HTR-8/SVneo (cell line): ENCODE results near the gene ISYNA1.

Experiments
- DNase-seq: peaks from one replicate; pipeline ENCODE4 v3.0.0; 2011; ENCODE audit warnings: low spot score, mixed read lengths; ENCODE audit not compliant: insufficient read length
- FAIRE-seq: peaks from 2 replicates; lab custom pipeline; 2011; peaks lifted over from hg19 to GRCh38; lab: Jason Lieb, UNC

ISYNA1 gene

GRCh38 chr19:18384775-18385174, 53.2 kb downstream of the ISYNA1 start:
- no peak for FAIRE-seq

More at GRCh38 chr19:18384775-18385174, 53.2 kb downstream of the ISYNA1 start:
- DNase-seq, result no peak
